ENCODE results near the gene ABRACL. TPM values are rescaled to one million over a fixed set of nuclear protein-coding genes. Genes with fewer than 3 reads are reported as not detected.

ABRACL gene
- total and polyA plus RNA-seq, 2 of the 4 experiments (the other 2 are of a cell fraction) = 16.0 to 27.9 TPM

DNA sequence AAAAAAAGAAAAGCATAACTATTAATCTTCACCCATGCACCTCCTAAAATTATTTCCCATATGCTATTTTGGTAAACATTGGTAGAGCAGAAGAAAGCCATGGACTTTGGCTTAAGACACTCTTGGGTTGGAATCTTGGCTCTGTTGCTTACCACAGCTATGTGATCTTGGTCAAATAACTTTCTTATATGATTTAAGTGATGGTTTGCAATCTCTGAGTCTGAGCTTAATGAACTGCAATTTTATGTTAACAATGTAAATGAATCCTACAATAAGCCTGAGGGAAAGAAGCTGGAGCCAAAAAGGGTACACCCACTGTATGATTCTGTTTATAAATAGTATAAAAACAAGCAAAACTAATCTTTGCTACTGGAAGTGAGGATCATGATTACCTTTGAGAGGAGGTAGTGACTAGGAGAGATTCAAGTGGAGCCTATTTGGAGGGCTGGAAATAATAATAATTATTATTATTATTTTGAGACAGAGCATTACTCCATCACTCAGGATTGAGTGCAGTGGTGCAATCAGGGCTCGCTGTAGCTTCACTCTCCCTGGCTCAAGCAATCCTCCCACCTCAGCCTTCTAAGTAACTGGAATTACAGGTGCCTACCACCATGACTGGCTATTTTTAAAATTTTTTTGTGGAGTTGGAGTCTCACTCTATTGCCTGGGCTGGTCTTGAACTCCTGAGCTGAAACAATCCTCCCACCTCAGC is 34.5 kb downstream of the ABRACL start:
- Histone ChIP-seq H2BK120ac (ENCODE audit: low read depth, low read length) (no peak overlapping the region), H3K14ac (replicated peaks; ENCODE audit: low read depth, low read length) (no peak overlapping the region), H4K8ac (ENCODE audit: low read depth in 2 of 2, low read length in 2 of 2) (no peak overlapping the region), H3K9me3 (ENCODE audit: control insufficient read depth, insufficient read depth, low read length) (no peaks in the 10 kb centered on the region), H4K5ac (ENCODE audit: low read depth, low read length) (no peak overlapping the region), H3K4me1 (ENCODE audit: control insufficient read depth, insufficient read depth, low read length) (peaks cover 2% of the 10 kb centered on the region; the same call in 1 of the 2 replicates), H3K18ac (ENCODE audit: low read depth, low read length) (no peak overlapping the region), H3K4me3 (ENCODE audit: insufficient read depth, low read depth, low read length) (no peak overlapping the region), H2BK20ac (ENCODE audit: low read depth, low read length) (no peak overlapping the region), H3K4ac (ENCODE audit: low read depth, low read length) (no peak overlapping the region), H2AFZ (replicated peaks; ENCODE audit: low read length, poor library complexity) (no peak overlapping the region), H2AK9ac (replicated peaks; ENCODE audit: low read depth, low read length, poor library complexity) (no peak overlapping the region), H3K4me2 (ENCODE audit: low read depth, low read length) (no peak overlapping the region), H3K27ac (ENCODE audit: insufficient read depth, low read length) (no peak overlapping the region), H3K56ac (ENCODE audit: extremely low read depth, insufficient read depth, low read length) (no peak overlapping the region), H3K9me1 (ENCODE audit: insufficient read depth, low read length) (no peaks in the 10 kb centered on the region), H3K23ac (ENCODE audit: low read depth, low read length) (no peak overlapping the region), H4K20me1 (ENCODE audit: insufficient read depth, low read length) (no peaks in the 10 kb centered on the region), H2AK5ac (ENCODE audit: low read depth, low read length) (no peak overlapping the region), H3K36me3 (ENCODE audit: control insufficient read depth, insufficient read depth, low read length) (no peaks in the 10 kb centered on the region), H3K79me1 (ENCODE audit: low read depth in 1 of 2, low read length in 2 of 2) (no peaks in the 10 kb centered on the region), H3K9ac (ENCODE audit: low read depth, low read length) (no peak overlapping the region), H2BK15ac (ENCODE audit: low read depth, low read length) (no peak overlapping the region), H4K91ac (ENCODE audit: insufficient read depth, low read depth, low read length) (no peak overlapping the region), H2BK5ac (ENCODE audit: low read depth, low read length, poor library complexity, severe bottlenecking) (no peak overlapping the region), H3K27me3 (ENCODE audit: control insufficient read depth, insufficient read depth, low read length) (peaks cover 2% of the 10 kb centered on the region; the same call in 1 of the 2 replicates)
- BruUV-seq (replicated peaks) = no TSS peak
- intact Hi-C loops (cut with micrococcal nuclease) = no loop called here
- ChIA-PET POLR2A (ENCODE audit: unreplicated experiment) (no interaction called here), CTCF (interaction anchor here (0.6 kb wide), 1 partner anchor 247 kb away, joined by 7 read pairs; no protein-coding TSS in a partner anchor)
- in situ Hi-C loops (cut with MboI; ENCODE audit: low sequenced_read_pairs) = no loop called here
- ATAC-seq (ENCODE audit: low read depth) (no peak; the same call in 1 of the 2 replicates), DNase-seq (peak; percentile 18)
- no peak for TF ChIP-seq FOS (IDR thresholded peaks at IDR 0.05; ENCODE audit: low read depth, low read length)
- TF ChIP-seq, protein P1, sequence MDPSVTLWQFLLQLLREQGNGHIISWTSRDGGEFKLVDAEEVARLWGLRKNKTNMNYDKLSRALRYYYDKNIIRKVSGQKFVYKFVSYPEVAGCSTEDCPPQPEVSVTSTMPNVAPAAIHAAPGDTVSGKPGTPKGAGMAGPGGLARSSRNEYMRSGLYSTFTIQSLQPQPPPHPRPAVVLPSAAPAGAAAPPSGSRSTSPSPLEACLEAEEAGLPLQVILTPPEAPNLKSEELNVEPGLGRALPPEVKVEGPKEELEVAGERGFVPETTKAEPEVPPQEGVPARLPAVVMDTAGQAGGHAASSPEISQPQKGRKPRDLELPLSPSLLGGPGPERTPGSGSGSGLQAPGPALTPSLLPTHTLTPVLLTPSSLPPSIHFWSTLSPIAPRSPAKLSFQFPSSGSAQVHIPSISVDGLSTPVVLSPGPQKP (IDR thresholded peaks at IDR 0.05; ENCODE audit: borderline replicate concordance, low read depth, low read length) = no peak
- TF ChIP-seq CHD1 (IDR thresholded peaks at IDR 0.05; ENCODE audit: low read depth, low read length) = no peak
- no peak for TF ChIP-seq POLR2A (IDR thresholded peaks at IDR 0.05; ENCODE audit: low read depth, low read length)
- TF ChIP-seq NFE2L2 (IDR thresholded peaks at IDR 0.05; ENCODE audit: low read depth, low read length) = no peak
- dilution Hi-C loops (cut with HindIII; ENCODE audit: low sequenced_read_pairs, unreplicated experiment) = no loop called here
- no CpG with 5 or more reads among the region's 1 CpG for WGBS, 2 experiments (ENCODE audit: extremely low coverage in 2 of 2, insufficient read length in 1 of 2)

Measured in IMR-90 (cell line).